ENCODE data around the gene PAM.
"Not testable (repeated sequence)": the region's sequence is repeated elsewhere in the genome, so short reads cannot be mapped to it uniquely, and the experiment has no call there.

The PAM gene

DNA sequence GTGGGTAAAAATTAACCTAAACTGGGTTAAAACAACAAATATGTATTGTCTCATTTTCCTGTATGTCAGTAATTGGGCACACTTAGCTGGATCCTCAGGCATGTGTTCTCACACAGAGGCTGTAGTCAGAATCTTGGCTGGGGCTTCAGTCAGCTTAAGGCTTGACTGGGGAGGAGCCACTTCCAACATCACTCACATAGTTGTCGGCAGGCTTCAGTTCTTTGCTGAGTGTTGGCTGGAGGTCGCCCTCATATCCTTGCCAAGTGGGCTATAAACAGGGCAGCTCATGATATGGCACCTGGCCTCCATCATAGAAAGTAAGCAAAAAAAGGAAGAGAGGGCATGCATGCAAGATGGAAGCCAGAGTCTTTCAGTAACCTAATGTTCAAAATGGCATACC is 191.9 kb downstream of the PAM start:
- no peak for DNase-seq

- DNase-seq: no peak
These were observed 200.4 kb downstream of the PAM start for GRCh38 chr5:102955488-102955887.

GRCh38 chr5:102956599-102956998 is 201.5 kb downstream of the PAM start:
- DNase-seq: no peak

GRCh38 chr5:102957141-102957540 is 202.0 kb downstream of the PAM start:
- no peak for DNase-seq

- DNase-seq: peak; percentile 46
These were observed 203.4 kb downstream of the PAM start for GRCh38 chr5:102958481-102959011.

DNA sequence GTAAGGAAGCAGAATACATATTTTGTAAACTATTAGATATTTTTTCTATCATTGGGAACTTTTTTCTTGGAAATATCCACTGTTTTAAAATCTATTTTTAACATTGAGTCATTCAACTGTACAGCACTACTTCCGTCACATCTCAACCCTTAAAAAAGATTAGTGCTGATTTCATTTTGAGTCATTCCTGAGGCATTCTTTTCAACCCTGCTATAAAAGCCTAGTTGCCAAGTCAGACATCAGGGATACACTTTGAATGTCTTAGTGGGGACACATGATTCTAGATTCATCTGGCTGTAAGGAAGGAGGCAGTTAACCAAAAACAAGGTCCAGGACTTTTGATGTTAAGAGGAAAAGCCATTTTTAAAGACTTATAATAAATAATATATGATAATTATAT is 203.9 kb downstream of the PAM start:
- no peak for DNase-seq

- DNase-seq: no peak
These were observed 206.6 kb downstream of the PAM start for GRCh38 chr5:102961671-102962070.

DNA sequence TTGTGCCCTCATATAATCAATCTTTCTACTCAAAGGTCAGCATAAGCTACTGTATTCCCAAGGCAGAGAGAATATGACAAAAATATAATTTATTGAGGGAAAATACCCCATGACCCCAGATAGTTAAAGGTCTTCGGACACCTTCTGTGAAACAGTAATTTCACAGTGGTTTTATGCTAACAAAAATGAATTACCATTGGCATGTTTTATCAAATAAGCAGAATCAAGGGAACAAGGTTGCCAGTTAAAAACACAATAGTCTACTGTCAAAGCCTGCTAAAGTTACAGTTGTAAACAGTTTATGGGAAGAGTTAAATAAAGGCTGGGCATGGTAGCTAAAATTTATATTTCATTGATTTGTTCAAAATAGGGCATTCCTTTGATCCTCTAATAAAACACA is 210.5 kb downstream of the PAM start:
- no peak for DNase-seq

DNA sequence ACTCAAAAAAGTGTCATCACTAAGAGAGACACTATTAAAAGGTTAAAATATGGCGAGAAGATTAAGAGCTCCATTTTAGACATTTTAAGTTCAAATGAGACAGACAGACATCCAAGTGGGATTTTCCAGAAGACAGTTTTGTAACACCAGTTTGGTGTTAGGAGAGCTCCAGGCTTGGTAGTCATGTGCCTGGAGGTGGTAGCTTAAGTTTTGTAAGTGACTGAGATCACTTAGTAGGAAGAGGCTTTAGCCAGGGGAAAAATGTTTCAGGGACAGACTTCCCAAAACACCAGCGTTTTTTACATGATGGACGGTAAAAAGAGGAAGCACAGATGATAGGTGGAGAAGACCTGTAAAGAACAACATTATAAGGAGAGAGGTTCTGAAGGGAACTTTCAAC is 214.5 kb downstream of the PAM start:
- no peak for DNase-seq

- DNase-seq: peak; percentile 42
These were observed 216.7 kb downstream of the PAM start for GRCh38 chr5:102971676-102972293.

- DNase-seq: no peak
These were observed 219.1 kb downstream of the PAM start for GRCh38 chr5:102974177-102974576.

GRCh38 chr5:102975045-102975444 is 219.9 kb downstream of the PAM start:
- peak; percentile 49 for DNase-seq

GRCh38 chr5:102975457-102976182 is 220.5 kb downstream of the PAM start:
- no peak for DNase-seq

GRCh38 chr5:102981957-102982635 is 227.0 kb downstream of the PAM start:
- no peak for DNase-seq

- DNase-seq: no peak
These were observed 231.0 kb downstream of the PAM start for GRCh38 chr5:102986074-102986473.

GRCh38 chr5:102988459-102988858 is 233.4 kb downstream of the PAM start:
- no peak for DNase-seq

- DNase-seq: no peak
These were observed 236.7 kb downstream of the PAM start for GRCh38 chr5:102991802-102992201.

- no peak for DNase-seq
These were observed 241.0 kb downstream of the PAM start for GRCh38 chr5:102996011-102996575.

- DNase-seq: no peak
These were observed 243.1 kb downstream of the PAM start for GRCh38 chr5:102998224-102998623.

DNA sequence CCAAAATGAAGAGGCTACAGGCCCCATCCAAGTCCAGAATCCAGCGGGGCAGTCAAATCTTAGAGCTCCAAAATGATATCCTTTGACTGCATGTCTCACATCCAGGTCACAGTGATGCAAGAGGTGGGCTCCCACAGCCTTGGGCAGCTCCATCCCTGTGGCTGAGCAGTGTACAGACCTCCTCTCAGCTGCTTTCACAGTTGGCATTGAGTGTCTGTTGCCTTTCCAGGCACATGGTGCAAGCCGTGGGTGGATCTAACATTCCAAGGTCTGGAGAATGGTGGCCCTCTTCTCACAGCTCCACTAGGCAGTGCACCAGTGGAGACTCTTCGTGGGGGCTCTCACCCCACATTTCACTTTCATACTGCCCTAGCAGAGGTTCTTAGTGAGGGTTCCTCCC is 244.1 kb downstream of the PAM start:
- DNase-seq: no peak

GRCh38 chr5:102999621-103000020 is 244.5 kb downstream of the PAM start:
- DNase-seq: not testable (repeated sequence)

DNA sequence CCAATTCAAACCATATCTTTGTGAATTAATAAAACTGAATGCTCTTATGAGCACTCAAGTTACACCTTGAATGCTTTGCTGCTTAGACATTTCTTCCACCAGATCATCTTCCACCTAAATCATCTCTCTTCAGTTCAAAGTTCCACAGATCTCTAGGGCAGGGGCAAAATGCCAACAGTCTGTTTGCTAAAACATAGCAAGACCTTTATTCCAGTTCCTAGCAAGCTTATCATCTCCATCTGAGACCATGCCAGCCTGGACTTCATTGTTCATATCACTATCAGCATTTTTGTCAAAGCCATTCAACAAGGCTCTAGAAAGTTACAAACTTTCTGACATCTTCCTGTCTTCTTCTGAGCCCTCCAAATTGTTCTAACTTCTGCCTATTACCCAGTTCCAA is 245.0 kb downstream of the PAM start:
- no peak for DNase-seq

DNA sequence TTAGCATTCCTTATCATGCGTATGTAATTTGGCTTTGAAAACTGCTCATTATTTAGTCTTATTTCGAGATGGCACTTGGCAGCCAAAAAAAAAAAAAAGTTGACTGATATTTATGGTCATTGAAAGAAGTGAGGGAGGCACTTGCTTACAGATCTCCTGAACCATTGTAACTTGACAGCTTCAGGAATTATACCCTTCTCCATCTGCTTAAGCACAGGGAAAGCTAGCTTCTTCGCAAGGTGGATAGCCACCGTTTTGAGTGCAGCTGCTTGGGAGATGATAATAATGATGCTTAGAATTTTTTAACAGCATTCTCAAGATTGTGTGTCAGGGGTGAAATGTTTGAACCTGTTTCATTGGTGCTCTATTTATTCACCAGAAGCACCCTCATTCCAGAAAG is 248.8 kb downstream of the PAM start:
- no peak for DNase-seq

- no peak for DNase-seq
These were observed 250.2 kb downstream of the PAM start for GRCh38 chr5:103005276-103005675.
